GM21526 (cell line): ENCODE data around the gene DACT3.

Source experiments
- ATAC-seq: cut with Tn5 transposase; IDR thresholded peaks from one replicate; pipeline ENCODE4 v1.9.1; 2021; ENCODE audit warnings: moderate library complexity; ENCODE audit not compliant: unreplicated experiment, low FRiP score

DACT3 gene

DNA sequence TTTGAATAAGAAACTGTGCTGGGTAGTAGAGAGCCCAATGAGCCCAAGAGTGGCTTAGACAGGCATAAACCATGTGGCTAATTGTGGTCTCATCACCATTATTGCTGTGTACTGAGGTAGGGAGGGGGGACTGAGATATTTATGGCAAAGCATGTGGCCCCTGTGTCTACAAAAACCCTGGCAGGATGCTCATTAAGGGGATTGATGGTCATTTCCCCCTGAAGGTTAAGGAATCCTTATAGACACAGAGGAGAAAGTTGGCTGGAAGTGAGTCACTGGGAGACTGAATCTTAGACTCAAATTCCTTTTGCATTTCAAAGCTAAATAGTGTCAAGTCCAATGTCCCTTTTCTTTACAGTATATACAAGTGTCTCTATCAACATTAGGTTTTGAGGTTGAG is 9.8 kb upstream of the DACT3 start:
- no peak for ATAC-seq

DNA sequence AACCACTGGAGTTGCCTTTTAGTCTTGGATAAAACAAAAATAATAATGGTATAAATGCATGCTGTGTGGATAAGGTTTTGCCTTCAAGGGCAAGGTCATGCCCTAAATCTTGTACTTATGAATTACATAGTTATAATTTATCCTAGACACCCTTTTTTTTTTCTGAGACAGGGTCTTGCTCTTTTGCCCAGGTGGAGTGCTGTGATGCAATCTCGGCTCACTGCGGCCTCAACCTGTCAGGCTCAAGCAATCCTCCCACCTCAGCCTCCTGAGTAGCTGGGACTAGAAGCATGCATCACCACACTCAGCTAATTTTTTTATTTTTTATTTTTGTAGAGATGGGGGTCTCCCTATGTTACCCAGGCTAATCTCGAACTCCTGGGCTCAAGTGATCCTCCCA is 7.7 kb upstream of the DACT3 start:
- no peak for ATAC-seq

- ATAC-seq: no peak
Measured at GRCh38 chr19:46665072-46665471, 4.1 kb upstream of the DACT3 start.

- ATAC-seq: no peak
Measured at GRCh38 chr19:46661735-46662592, 982 bp upstream of the DACT3 start.

- no peak for ATAC-seq
Measured at GRCh38 chr19:46660551-46661019, 397 bp downstream of the DACT3 start.

GRCh38 chr19:46660008-46660517 is 919 bp downstream of the DACT3 start:
- no peak for ATAC-seq

GRCh38 chr19:46659151-46660007 is 1.6 kb downstream of the DACT3 start:
- ATAC-seq: no peak

- ATAC-seq: no peak
Measured at GRCh38 chr19:46656541-46656940, 4.4 kb downstream of the DACT3 start.

DNA sequence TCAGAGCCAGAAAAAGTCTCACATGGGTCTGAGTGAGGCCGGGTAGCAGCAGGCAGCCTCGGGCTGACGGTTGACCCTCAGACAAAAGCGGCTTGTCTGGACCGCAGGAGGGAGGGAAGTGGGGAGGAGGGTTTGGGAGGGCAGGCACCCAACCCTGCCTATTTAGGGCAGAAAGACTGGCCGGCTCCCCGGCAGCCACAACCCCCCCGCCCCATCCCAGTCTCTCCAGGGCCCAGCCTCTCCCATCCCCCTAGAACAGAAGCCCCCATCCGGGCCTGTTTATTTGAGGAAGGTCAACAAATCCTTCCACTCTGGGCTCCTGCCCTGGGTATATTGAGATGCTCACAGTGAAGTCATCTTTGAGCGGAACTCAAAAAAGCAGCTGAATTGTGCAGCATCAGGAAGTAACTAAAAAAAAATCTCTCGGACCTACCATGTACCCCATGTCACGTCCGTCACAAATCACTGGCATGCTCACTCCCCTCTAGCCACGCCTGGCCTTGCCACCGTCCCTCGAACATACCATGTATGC is 6.3 kb downstream of the DACT3 start:
- no peak for ATAC-seq

DNA sequence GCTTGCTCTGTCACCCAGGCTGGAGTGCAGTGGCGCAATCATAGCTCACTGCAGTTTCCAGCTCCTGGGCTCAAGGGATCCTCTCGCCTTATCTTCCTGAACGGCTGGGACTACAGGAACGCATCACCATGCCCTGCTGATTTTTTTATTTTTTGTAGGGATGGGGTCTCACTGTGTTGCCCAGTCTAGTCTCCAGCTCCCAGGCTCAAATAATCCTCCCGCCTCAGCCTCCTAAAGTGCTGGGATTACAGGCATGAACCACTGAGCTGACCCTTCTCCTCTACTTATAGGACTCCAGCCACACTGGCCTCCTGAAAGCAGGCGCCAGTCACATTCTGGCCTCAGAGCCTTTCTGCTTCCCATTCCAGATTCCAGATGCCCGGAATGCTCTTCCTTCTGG is 10.5 kb downstream of the DACT3 start:
- ATAC-seq: no peak

DNA sequence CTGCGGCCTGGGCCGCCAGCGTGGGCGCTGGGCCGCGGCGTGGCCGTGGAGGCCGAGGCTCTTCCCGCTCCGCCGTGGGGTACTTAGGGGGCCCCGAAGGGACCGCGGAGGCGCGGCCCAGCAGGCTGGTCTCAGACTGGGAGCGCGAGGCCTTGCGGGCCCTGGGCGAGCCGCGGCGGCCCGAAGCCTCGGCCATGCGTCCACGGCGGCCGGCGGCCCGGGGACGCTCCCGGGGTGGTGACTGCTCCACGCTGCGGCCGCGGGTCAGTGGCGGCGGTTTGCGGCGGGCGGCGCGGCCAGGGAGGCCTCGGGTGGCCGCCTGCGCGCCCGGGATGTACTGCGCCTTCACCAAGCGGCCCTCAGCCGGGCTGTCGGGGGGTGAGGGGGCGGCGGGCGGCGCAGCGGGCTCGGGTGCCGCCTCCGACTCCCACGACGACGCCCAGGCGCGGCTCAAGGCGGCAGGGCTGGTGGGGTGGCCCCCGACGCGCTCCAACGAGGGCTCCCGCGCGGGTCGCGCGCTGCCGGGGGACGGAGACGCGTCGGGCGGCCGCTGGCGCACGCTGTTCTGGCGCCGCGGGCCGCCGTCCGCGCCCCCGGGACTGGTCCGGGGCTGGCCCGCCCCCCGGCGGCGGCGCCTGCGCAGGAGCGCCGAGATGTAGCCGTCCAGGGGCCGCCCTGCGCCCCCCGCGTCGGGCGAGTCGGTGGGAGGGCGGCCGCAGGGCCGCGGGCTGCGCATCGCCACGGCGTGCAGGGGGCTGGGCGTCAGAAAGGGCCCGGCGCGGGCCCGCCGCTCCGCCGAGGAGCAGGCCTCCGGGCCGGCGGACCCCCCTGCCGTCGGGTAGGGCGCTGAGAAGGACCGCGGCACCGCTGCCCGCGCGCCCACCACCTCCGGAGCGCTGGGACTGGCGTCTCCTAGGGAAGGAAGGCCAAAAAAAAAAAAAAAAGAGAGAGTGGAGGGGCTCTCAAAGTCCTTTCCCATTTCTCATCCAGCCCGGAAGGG is 11.7 kb downstream of the DACT3 start:
- ATAC-seq: no peak

- no peak for ATAC-seq
Measured at GRCh38 chr19:46648060-46648960, 12.7 kb downstream of the DACT3 start.

GRCh38 chr19:46646402-46646801 is 14.6 kb downstream of the DACT3 start:
- ATAC-seq: no peak

DNA sequence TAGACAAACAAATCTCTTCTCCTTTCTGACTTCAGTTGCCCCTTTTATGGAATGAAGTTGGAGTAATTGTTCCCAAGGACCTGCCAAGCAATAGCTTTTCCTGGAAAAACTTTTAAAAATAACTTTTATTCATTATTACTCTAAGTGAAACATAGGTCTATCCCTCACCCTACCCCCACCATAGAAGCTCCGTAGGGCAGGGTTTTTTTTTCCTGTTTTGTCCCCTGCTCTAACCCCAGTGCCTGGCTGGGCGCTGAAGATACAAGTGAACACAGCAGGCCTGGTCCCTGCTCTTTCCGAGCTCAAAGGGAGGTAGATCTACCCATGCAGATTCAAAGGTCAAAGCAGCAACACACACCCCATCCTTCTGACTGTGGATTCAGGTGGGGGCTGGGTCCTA is 16.3 kb downstream of the DACT3 start:
- ATAC-seq: no peak

- ATAC-seq: no peak
Measured at GRCh38 chr19:46640656-46641055, 20.3 kb downstream of the DACT3 start.

DNA sequence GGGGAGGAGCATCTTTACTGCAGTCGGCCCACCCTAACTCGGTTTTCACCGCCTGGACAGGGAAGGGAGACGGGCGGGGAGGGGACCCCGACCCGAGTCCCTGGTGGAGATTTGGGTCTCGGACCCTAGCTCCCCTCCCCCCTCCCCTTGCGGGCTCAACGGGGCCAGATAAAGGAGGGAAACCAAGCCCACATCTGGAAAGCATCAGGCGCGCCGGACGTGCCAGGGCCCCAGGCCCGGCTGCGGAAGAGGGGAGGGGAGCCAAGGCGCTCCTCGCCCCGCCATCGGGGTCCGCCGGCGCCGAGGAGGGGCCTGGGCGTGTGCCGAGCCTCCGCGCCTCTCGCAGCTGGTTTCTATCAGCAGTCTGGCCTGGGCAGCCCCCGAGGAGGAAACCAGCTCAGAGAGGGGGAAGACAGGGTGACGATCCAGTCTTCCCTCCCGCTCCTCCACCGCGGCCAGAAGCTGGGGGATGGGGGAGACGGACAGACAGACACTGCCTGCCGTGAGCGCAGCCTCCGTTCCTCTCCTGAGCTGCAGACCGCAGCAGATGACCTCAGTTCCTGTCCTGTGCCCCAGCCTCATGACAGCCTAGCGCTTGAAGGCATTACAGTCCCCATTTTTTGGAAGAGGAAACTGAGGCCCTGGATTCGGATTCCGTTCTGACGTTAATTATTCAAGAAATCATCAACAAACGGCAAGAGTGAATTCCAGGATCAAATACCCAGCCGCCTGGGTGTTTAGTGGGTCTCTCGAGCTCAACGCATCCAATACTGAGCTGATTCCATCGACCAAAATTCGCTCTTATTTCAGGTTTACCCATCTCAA is 21.4 kb downstream of the DACT3 start:
- no peak for ATAC-seq

- no peak for ATAC-seq
Measured at GRCh38 chr19:46637224-46637623, 23.8 kb downstream of the DACT3 start.
